ACHN (cell line): ENCODE measurements around the gene HIPK4.
"Not testable (repeated sequence)": the region's sequence is repeated elsewhere in the genome, so short reads cannot be mapped to it uniquely, and the experiment has no call there.

ENCODE experiments used
- DNase-seq: peaks from one replicate; pipeline ENCODE4 v3.0.0-alpha.2; 2015
- in situ Hi-C: cut with HindIII; loops from 2 replicates; pipeline ENCODE4 v1.10.0; 2017; ENCODE audit warnings: low sequenced_read_pairs, low pct_ligation_motif_present, low pct_unique_long_range_greater_than_20kb

The HIPK4 gene

GRCh38 chr19:40419066-40419612 is 29.2 kb upstream of the HIPK4 start:
- in situ Hi-C loops, result no loop called here
- no peak for DNase-seq

GRCh38 chr19:40418040-40418439 is 28.1 kb upstream of the HIPK4 start:
- in situ Hi-C loops, result no loop called here
- no peak for DNase-seq

GRCh38 chr19:40417643-40417981 is 27.6 kb upstream of the HIPK4 start:
- in situ Hi-C loops, result no loop called here
- DNase-seq, result no peak

- in situ Hi-C loops, result no loop called here
- no peak for DNase-seq
Measured at GRCh38 chr19:40416918-40417642, 27.1 kb upstream of the HIPK4 start.

GRCh38 chr19:40415768-40416167 is 25.8 kb upstream of the HIPK4 start:
- no peak for DNase-seq
- in situ Hi-C loops, result no loop called here

GRCh38 chr19:40414542-40415535 is 24.9 kb upstream of the HIPK4 start:
- no peak for DNase-seq
- in situ Hi-C loops, result no loop called here

GRCh38 chr19:40413291-40413845 is 23.4 kb upstream of the HIPK4 start, which contains the start of gene PRX:
Gene PRX (minus strand): TSS chr19:40413378. CDS start chr19:40407932, 5,446 bp downstream.
- DNase-seq, result no peak
- in situ Hi-C loops, result no loop called here

GRCh38 chr19:40412866-40413265 is 22.9 kb upstream of the HIPK4 start:
- in situ Hi-C loops, result no loop called here
- DNase-seq, result no peak

- in situ Hi-C loops, result no loop called here
Measured at GRCh38 chr19:40411958-40412499, 22.0 kb upstream of the HIPK4 start.

GRCh38 chr19:40411125-40411842 is 21.3 kb upstream of the HIPK4 start:
- DNase-seq, result no peak
- in situ Hi-C loops, result no loop called here

More at GRCh38 chr19:40411958-40412499, 22.0 kb upstream of the HIPK4 start:
- DNase-seq, result no peak

GRCh38 chr19:40410030-40410389 is 20.0 kb upstream of the HIPK4 start:
- in situ Hi-C loops, result no loop called here
- DNase-seq, result no peak

GRCh38 chr19:40408598-40408925 is 18.6 kb upstream of the HIPK4 start:
- in situ Hi-C loops, DNase-seq: not testable (repeated sequence)

GRCh38 chr19:40407714-40408597 is 18.0 kb upstream of the HIPK4 start:
- no peak for DNase-seq
- in situ Hi-C loops, result no loop called here

- in situ Hi-C loops, result no loop called here
- DNase-seq, result peak; percentile 85
Measured at GRCh38 chr19:40403262-40403984, 13.4 kb upstream of the HIPK4 start.

- in situ Hi-C loops, result no loop called here
- DNase-seq, result no peak
Measured at GRCh38 chr19:40400559-40400958, 10.6 kb upstream of the HIPK4 start.

- DNase-seq, result no peak
- in situ Hi-C loops, result no loop called here
Measured at GRCh38 chr19:40398417-40399131, 8.6 kb upstream of the HIPK4 start.
